ENCODE measurements around the gene KIAA0232.
"Not testable (repeated sequence)": the region's sequence is repeated elsewhere in the genome, so short reads cannot be mapped to it uniquely, and the experiment has no call there.

KIAA0232 gene

GRCh38 chr4:6773106-6773505 lies 9.4 kb upstream of the KIAA0232 start:
- in situ Hi-C loops (cut with HindIII; ENCODE audit: low sequenced_read_pairs), result no loop called here

GRCh38 chr4:6773616-6774540 lies 8.6 kb upstream of the KIAA0232 start:
- in situ Hi-C loops (cut with HindIII; ENCODE audit: low sequenced_read_pairs), result no loop called here

- in situ Hi-C loops (cut with HindIII; ENCODE audit: low sequenced_read_pairs), result no loop called here
These were observed 6.8 kb upstream of the KIAA0232 start for GRCh38 chr4:6775746-6776145.

GRCh38 chr4:6776920-6777635 lies 5.4 kb upstream of the KIAA0232 start:
- in situ Hi-C loops (cut with HindIII; ENCODE audit: low sequenced_read_pairs), result no loop called here

- in situ Hi-C loops (cut with HindIII; ENCODE audit: low sequenced_read_pairs), result no loop called here
These were observed 4.8 kb upstream of the KIAA0232 start for GRCh38 chr4:6777636-6778281.

- in situ Hi-C loops (cut with HindIII; ENCODE audit: low sequenced_read_pairs), result no loop called here
These were observed 4.1 kb upstream of the KIAA0232 start for GRCh38 chr4:6778435-6778834.

- in situ Hi-C loops (cut with HindIII; ENCODE audit: low sequenced_read_pairs), result loop anchor here (5.0 kb wide), 1 partner anchor 38 kb away; no protein-coding TSS in a partner anchor
These were observed 2.6 kb upstream of the KIAA0232 start for GRCh38 chr4:6779667-6780565.

- in situ Hi-C loops (cut with HindIII; ENCODE audit: low sequenced_read_pairs), result loop anchor here (5.0 kb wide), 1 partner anchor 39 kb away; no protein-coding TSS in a partner anchor
These were observed 1.4 kb upstream of the KIAA0232 start for GRCh38 chr4:6781113-6781512.

- in situ Hi-C loops (cut with HindIII; ENCODE audit: low sequenced_read_pairs), result loop anchor here (5.0 kb wide), 1 partner anchor 39 kb away; no protein-coding TSS in a partner anchor
These were observed 966 bp upstream of the KIAA0232 start for GRCh38 chr4:6781561-6781960.

- in situ Hi-C loops (cut with HindIII; ENCODE audit: low sequenced_read_pairs), result loop anchor here (5.0 kb wide), 1 partner anchor 40 kb away; no protein-coding TSS in a partner anchor
These were observed 251 bp downstream of the KIAA0232 start for GRCh38 chr4:6782846-6783110.

GRCh38 chr4:6783111-6783981 lies 819 bp downstream of the KIAA0232 start:
- in situ Hi-C loops (cut with HindIII; ENCODE audit: low sequenced_read_pairs), result loop anchor here (5.0 kb wide), 1 partner anchor 41 kb away; no protein-coding TSS in a partner anchor

GRCh38 chr4:6785572-6785925 lies 3.0 kb downstream of the KIAA0232 start:
- in situ Hi-C loops (cut with HindIII; ENCODE audit: low sequenced_read_pairs), result no loop called here

- in situ Hi-C loops (cut with HindIII; ENCODE audit: low sequenced_read_pairs), result no loop called here
These were observed 5.6 kb downstream of the KIAA0232 start for GRCh38 chr4:6788123-6788522.

- in situ Hi-C loops (cut with HindIII; ENCODE audit: low sequenced_read_pairs), result not testable (repeated sequence)
These were observed 8.7 kb downstream of the KIAA0232 start for GRCh38 chr4:6791245-6791644.

- in situ Hi-C loops (cut with HindIII; ENCODE audit: low sequenced_read_pairs), result not testable (repeated sequence)
These were observed 9.3 kb downstream of the KIAA0232 start for GRCh38 chr4:6791796-6792195.

GRCh38 chr4:6794189-6794588 lies 11.7 kb downstream of the KIAA0232 start:
- in situ Hi-C loops (cut with HindIII; ENCODE audit: low sequenced_read_pairs), result no loop called here

- in situ Hi-C loops (cut with HindIII; ENCODE audit: low sequenced_read_pairs), result no loop called here
These were observed 13.3 kb downstream of the KIAA0232 start for GRCh38 chr4:6795821-6796220.

GRCh38 chr4:6797368-6797767 lies 14.8 kb downstream of the KIAA0232 start:
- in situ Hi-C loops (cut with HindIII; ENCODE audit: low sequenced_read_pairs), result not testable (repeated sequence)

GRCh38 chr4:6799091-6799490 lies 16.6 kb downstream of the KIAA0232 start:
- in situ Hi-C loops (cut with HindIII; ENCODE audit: low sequenced_read_pairs), result no loop called here

GRCh38 chr4:6802025-6802424 lies 19.5 kb downstream of the KIAA0232 start:
- in situ Hi-C loops (cut with HindIII; ENCODE audit: low sequenced_read_pairs), result no loop called here
